SK-N-MC (cell line): ENCODE measurements around the gene DERL2.
A peak's percentile ranks its signal among the peaks of the same experiment; 100 is the strongest.

Experiments
- DNase-seq: peaks from one replicate; pipeline ENCODE4 v3.0.0-alpha.2; 2011; ENCODE audit warnings: low read depth, low spot score
- H3K27ac ChIP-seq: fragments of 200-600 bp; sonication (generic); 2 replicates; pipeline ENCODE4 v1.5.1; 2016; ENCODE audit warnings: mixed run types
- H3K36me3 ChIP-seq: fragments of 200-600 bp; sonication (generic); 2 replicates; pipeline ENCODE4 v1.6.1; 2017; ENCODE audit warnings: antibody characterized with exemption, low read length, mixed read lengths; ENCODE audit not compliant: insufficient read depth
- H3K4me3 ChIP-seq: fragments of 200-600 bp; sonication (generic); 2 replicates; pipeline ENCODE4 v1.5.1; 2016
- H3K9ac ChIP-seq: fragments of 200-600 bp; sonication (generic); 2 replicates; pipeline ENCODE4 v1.8.0; 2017; ENCODE audit warnings: mixed run types, mixed read lengths; ENCODE audit not compliant: insufficient read length
- H3K9me3 ChIP-seq: fragments of 200-600 bp; sonication (generic); 2 replicates; pipeline ENCODE4 v1.6.1; 2017; ENCODE audit warnings: low read depth, mild to moderate bottlenecking, antibody characterized with exemption, low read length, moderate library complexity, mixed read lengths
- EZH2 ChIP-seq: fragments of 200-600 bp; sonication (generic); IDR thresholded peaks from one replicate; pipeline ENCODE4 v1.6.1; 2017; ENCODE audit warnings: antibody characterized with exemption
- FOXP2 ChIP-seq: optimal IDR thresholded peaks from 2 replicates; pipeline ENCODE3; 2011; ENCODE audit warnings: mild to moderate bottlenecking, moderate library complexity; ENCODE audit not compliant: insufficient read depth; ENCODE audit errors: extremely low read length, control extremely low read depth
- POLR2AphosphoS5 ChIP-seq: IDR thresholded peaks from 2 replicates; pipeline ENCODE4 v1.6.1; 2012; ENCODE audit warnings: mild to moderate bottlenecking, low read depth, low read length, borderline replicate concordance

DERL2 gene

DNA sequence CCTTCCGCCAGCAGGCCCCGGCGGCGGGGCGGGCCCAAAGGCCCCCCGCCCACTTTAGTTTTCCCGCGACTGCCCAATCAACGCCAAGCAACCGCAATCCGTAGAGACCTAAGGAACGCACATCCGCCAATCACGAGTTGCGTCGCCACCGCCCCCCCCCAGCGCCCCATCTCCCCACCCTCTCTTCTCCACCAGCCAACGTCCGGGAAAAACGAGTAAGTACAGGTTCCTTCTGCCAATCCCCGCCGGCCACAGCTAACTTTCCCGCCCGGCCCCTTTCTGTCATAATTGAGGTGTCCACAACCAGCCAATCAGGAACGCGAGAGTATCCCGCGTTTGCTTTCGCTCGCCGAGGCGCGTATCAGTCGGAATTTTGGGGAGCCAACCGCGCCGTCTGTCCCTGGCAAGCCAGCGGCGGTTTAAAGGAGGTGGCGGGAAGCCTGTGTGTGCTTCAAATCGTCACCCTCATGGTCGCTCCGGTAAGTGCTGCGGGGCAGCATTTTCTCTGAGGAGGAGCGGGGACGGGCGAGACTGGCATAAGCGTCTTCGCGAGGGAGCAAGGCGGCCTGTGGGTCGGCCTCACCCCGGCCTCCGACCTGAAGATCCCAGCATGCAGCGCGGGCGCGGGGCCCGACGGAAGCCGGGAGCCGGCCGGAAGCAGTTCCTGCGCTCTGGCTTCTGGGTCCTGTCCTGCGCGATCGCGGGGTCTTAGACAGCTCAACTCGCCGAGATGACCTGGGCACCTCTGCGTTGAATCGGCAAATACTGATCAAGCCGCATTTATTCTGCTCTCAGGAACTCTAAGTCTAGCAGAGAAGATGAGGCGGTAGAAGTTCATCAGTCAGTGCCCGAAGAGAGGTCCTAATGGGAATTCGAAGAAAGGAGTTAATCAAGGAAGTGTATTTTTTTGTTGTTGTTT lies 487 bp upstream of the DERL2 start, which contains the start of gene MIS12:
MIS12 (plus strand) TSS at position 361 of the 919 bp plus-strand sequence. CDS start 2,297 bp downstream, outside the sequence.
- H3K9ac ChIP-seq: peak within 1 kb of the TSS; percentile 88
- H3K36me3 ChIP-seq: peaks cover 72% of the 10 kb centered on the region
- DNase-seq: peak; percentile 83
- H3K4me3 ChIP-seq: peak within 1 kb of the TSS; percentile 94
- no peak for TF ChIP-seq EZH2
- TF ChIP-seq POLR2AphosphoS5: peak; percentile 73; the same call in 1 of the 2 replicates
- H3K9me3 ChIP-seq: peaks cover 10% of the 10 kb centered on the region; the same call in 1 of the 2 replicates
- peak within 1 kb of the TSS; percentile 96 for H3K27ac ChIP-seq

DNA sequence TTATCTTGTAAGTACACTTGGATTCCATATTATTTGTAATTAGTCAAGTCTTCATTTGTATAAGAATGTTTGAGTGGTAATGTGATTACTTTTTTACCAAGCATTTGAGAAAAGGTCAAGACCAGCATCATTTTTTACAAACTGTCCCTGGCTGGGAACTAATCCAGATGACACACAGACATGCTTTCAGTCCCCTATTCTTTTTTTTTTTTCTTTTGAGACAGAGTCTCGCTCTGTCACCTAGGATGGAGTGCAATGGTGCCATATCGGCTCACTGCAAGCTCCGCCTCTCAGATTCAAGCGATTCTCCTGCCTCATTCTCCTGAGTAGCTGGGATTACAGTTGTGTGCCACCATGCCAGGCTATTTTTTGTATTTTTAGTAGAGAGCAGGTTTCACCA lies 4.5 kb downstream of the DERL2 start:
- TF ChIP-seq EZH2 (no peak), FOXP2 (no peak), POLR2AphosphoS5 (no peak)
- no peak overlapping the region for H3K9ac ChIP-seq
- DNase-seq: no peak

DNA sequence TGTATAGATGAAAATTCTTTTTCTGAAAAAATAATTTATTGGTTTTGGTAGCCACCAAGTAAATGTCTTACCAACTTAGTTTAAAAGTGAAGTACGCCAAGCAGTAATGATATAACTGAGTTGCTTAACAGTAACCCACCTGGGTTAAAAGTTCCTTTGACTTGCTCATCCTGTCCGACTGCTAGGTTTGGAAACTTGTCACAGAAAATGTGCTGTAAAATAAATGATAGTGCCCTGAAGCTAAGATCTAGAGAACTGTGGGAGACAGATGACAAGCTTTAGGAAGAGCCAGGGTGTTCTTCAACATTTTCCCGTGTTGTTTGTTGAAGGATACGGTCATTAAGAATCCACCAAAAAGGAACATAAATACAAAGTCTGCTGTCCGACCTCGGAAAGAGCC lies 5.0 kb downstream of the DERL2 start:
- H3K9ac ChIP-seq: no peak overlapping the region
- no peak for TF ChIP-seq FOXP2
- TF ChIP-seq POLR2AphosphoS5: no peak
- TF ChIP-seq EZH2: no peak

More for the DNA sequence above, 4.5 kb downstream of the DERL2 start:
- Histone ChIP-seq H3K27ac (no peak overlapping the region), H3K36me3 (peaks cover 82% of the 10 kb centered on the region), H3K9me3 (peaks cover 6% of the 10 kb centered on the region; the same call in 1 of the 2 replicates), H3K4me3 (no peak overlapping the region)

DNA sequence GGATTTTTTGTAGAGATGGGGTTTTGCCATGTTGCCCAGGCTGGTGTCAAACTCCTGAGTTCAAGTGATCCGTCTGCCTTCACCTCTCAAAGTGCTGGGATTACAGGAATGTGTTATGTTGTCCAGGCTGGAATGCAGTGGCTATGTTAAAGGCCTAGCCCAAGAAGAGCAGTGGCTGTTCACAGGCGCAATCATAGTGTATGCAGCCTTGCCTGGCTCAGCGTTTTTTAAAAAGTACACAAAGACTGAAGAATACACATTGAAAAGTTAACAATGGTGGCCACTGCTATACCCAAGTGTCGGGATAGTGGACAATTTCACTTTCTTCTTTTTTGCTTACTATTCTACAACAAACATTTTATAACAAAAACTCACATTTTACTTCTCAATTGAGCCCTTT lies 7.0 kb downstream of the DERL2 start:
- DNase-seq: no peak
- H3K9me3 ChIP-seq: peaks cover 6% of the 10 kb centered on the region; the same call in 1 of the 2 replicates
- no peak overlapping the region for H3K4me3 ChIP-seq
- H3K27ac ChIP-seq: no peak overlapping the region
- peaks cover 89% of the 10 kb centered on the region for H3K36me3 ChIP-seq
- no peak overlapping the region for H3K9ac ChIP-seq
- TF ChIP-seq POLR2AphosphoS5 (no peak), EZH2 (no peak), FOXP2 (no peak)

More for the DNA sequence above, 5.0 kb downstream of the DERL2 start:
- H3K36me3 ChIP-seq: peaks cover 83% of the 10 kb centered on the region
- H3K4me3 ChIP-seq: no peak overlapping the region
- no peak overlapping the region for H3K27ac ChIP-seq
- DNase-seq: no peak
- peaks cover 6% of the 10 kb centered on the region; the same call in 1 of the 2 replicates for H3K9me3 ChIP-seq

DNA sequence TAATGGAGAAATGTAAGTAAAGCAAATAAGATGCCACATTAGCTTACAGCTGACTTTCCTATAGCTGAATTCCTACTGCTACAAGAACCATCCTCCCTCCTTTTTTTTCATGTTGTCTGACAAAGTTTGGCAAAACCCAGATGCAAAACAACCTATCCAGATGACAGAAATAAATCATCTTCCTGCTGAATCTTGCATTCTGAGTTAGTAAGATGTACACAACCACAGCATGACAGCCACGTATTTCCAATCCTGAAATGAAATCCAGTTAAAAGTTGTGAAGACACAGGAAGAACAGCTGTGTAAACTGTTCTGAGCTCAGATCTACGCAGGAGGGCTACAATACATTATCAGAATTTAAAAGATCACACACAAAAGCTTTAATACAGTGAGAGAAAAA lies 12.1 kb downstream of the DERL2 start:
- peaks cover 45% of the 10 kb centered on the region for H3K36me3 ChIP-seq
- TF ChIP-seq EZH2 (no peak), POLR2AphosphoS5 (no peak), FOXP2 (no peak)
- H3K27ac ChIP-seq: no peak overlapping the region
- H3K9ac ChIP-seq: no peak overlapping the region
- DNase-seq: no peak
- H3K4me3 ChIP-seq: no peak overlapping the region
- peaks cover 6% of the 10 kb centered on the region; the same call in 1 of the 2 replicates for H3K9me3 ChIP-seq

DNA sequence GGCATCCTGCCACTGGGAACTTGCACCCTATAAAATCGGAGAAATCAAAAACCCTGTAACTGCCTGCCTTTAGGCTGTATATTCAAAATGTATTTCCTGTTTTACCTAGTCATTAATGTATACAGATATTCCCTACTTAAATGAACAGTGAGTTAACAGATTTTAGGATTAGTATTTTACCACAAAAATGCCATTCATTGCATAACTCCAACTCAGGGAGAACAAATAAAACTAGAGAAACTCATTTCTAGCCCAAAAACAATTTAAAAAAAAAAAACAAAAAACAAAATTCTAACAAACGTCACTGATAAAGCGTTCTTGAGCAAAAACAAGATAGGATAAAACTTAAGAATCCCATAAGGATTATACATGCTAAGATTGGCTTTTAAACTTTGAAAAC lies 13.5 kb downstream of the DERL2 start:
- peak overlapping the region; percentile 87 for H3K27ac ChIP-seq
- TF ChIP-seq FOXP2: no peak
- no peak for TF ChIP-seq POLR2AphosphoS5
- no peak for TF ChIP-seq EZH2
- peaks cover 31% of the 10 kb centered on the region for H3K36me3 ChIP-seq
- H3K9ac ChIP-seq: peak overlapping the region; percentile 43
- DNase-seq: no peak
- no peaks in the 10 kb centered on the region for H3K9me3 ChIP-seq
- H3K4me3 ChIP-seq: peak overlapping the region; percentile 36; the same call in 1 of the 2 replicates

DNA sequence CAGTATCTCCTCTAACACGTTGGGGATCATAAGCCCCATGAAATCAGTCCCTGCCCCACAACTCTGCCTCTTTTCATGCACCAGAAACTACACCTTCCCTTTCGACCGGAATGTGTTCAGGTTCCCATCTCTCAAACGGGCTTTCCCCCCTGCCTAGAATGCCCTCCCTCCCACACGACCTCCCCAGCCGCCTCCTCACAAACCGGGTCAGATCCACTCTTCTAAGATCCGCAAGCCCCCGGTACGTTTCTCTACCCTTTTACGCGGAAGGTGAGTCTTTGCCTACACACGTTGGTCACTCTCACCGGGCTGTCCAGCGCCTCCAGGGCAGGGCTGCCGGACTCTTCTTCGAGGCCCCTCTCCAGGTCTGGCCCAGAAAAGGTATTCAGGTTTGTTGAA lies 17.9 kb downstream of the DERL2 start:
- DNase-seq: no peak
- Histone ChIP-seq H3K27ac (no peak overlapping the region), H3K36me3 (peaks cover 9% of the 10 kb centered on the region), H3K4me3 (peak overlapping the region; percentile 94), H3K9ac (peak overlapping the region; percentile 92), H3K9me3 (no peaks in the 10 kb centered on the region)
- TF ChIP-seq EZH2 (no peak), POLR2AphosphoS5 (no peak), FOXP2 (no peak)

DNA sequence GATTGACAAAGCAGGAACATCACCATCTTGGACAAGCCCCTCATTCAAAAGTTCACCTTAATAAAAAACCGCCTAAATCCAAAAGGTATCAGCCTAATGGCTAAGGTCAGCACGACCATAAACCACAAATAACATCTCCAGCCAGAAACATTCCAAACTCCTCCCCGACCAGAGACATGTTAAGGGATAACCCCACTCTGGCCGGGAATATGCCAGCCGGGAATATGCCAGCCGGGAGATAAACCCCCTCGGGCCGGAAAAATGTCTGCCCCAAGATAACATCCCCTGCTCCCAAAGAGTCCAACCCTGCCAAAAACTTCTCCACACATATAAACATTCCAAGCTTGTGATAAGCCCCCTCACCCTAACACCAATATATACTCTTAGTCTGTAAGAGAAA lies 18.6 kb downstream of the DERL2 start:
- peak overlapping the region; percentile 92 for H3K9ac ChIP-seq
- no peaks in the 10 kb centered on the region for H3K9me3 ChIP-seq
- H3K27ac ChIP-seq: no peak overlapping the region
- no peak for TF ChIP-seq EZH2
- H3K4me3 ChIP-seq: peak overlapping the region; percentile 94
- peaks cover 11% of the 10 kb centered on the region for H3K36me3 ChIP-seq
- no peak for DNase-seq
